HG03571 (cell line): Measurements from ENCODE around the gene ABCA4.
"Not testable (repeated sequence)": the region's sequence is repeated elsewhere in the genome, so short reads cannot be mapped to it uniquely, and the experiment has no call there.

Experiments
- ATAC-seq: cut with Tn5 transposase; IDR thresholded peaks from one replicate; pipeline ENCODE4 v1.9.1; 2021; ENCODE audit not compliant: unreplicated experiment

Gene ABCA4

DNA sequence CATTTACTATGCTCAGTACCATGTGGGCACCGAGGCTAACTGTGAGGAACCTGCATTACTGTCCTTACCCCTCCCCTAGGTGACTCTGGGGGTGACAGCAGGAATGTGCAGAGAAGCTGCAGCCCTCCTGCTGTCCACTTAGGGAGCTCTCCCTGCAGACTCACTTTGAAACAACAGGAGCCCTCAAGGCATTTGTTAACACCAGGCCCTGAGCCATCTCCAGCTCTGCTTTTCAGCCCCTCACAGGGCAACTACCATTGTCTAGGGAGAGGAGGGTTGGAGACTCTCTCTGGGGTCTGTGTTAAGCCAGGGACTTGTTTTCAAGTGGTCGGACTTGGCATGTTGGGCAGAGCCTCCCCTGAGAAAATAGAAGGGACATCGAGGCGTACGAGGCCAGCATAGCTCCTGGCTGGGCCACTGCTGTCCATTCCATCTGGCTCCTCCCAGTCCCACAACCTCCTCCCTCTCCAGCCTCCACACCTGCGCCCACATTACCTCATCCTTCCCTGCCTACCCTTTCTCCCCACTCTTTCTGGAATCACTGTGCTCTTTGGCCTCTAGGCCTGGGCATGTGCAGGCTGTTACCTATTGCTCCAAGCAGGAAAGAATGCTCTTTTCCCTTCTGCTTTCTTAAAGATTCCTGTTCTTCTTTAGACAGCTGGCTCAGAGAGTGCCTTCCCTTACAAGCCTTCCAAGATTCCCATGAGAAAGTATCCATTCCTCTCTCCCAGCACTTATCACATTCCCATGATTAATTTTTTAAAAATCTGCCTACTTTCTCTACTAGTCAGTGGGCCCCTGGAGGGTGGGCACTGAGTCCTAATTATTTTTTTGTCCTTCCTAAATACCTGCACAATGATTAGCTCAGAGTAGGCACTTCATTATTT, 109.0 kb downstream of the ABCA4 start:
- ATAC-seq, result no peak

DNA sequence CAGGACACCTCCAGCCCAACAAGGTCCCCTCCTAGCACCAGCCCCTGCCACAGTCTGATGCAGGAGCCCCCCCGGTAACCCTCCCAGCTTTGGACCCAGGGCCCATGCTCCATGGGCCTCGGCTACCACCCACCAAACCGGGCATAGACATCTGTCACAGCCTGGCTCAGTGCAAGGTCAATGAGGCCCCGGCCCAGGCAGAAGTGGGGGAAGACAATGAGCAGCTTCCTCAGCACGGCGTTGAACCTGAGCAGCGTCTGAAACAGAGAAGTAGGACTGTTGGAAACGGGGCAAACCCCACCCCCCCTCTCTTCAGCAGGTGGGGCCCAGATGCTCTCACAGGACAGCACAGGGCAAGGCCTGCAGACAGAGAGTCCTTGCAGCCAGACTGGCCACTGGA, 109.8 kb downstream of the ABCA4 start:
- ATAC-seq, result no peak

DNA sequence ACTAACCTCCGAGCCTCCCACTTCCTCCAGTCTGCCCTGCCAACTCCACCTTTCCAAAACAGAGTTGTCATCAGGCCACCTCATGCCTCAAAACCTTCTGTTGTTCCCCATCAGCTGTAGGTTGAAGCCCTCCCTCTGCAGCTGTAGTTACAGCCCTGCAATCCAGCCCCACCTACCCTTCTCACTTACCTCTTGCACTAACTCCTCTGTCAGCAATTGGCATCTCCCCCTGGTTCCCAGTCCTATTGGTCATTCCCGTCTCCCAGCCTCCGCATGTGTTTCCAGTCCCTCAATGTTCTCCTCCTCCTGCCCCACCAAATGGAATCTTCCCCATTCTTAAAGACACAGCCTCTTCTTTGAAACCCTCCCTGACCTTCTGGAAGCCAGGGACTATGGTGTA, 111.6 kb downstream of the ABCA4 start:
- ATAC-seq, result no peak

DNA sequence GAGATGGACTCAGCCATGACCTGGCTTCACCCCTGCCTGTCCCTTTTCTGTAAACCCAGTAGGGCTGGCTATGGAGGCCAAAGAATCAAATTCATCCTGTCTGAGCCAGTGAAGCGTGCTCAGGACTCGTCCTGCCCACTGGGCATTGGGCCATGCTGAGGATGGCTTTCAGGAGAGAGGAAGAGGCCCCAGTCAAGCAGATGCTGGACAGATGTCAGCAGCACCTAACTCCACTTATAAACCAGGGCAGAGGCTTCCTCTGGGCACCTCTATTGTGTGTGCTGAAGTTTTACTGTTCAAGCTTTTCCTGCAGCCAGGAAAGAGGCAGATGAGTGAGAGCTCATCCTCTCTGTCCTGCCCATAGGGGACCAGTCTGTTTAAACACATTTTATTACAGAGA, 114.3 kb downstream of the ABCA4 start:
- no peak for ATAC-seq

DNA sequence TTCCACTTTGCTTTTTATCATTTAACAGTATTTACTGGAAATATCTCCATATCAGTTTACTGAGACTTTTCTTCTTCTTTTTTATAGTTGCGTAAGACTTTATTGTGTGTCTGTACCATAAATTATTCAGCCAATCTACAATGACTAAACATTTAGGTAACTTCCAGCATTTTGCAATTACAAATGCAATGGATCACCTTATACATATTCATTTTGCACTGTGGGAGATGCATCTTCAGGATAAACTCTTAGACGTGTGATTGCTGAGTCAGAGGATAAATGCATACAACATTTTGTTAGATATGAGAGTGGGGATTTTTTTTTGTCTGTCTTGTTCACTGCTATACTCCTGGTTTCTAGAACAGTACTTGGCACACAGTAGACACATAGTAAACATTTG, 116.0 kb downstream of the ABCA4 start:
- no peak for ATAC-seq

DNA sequence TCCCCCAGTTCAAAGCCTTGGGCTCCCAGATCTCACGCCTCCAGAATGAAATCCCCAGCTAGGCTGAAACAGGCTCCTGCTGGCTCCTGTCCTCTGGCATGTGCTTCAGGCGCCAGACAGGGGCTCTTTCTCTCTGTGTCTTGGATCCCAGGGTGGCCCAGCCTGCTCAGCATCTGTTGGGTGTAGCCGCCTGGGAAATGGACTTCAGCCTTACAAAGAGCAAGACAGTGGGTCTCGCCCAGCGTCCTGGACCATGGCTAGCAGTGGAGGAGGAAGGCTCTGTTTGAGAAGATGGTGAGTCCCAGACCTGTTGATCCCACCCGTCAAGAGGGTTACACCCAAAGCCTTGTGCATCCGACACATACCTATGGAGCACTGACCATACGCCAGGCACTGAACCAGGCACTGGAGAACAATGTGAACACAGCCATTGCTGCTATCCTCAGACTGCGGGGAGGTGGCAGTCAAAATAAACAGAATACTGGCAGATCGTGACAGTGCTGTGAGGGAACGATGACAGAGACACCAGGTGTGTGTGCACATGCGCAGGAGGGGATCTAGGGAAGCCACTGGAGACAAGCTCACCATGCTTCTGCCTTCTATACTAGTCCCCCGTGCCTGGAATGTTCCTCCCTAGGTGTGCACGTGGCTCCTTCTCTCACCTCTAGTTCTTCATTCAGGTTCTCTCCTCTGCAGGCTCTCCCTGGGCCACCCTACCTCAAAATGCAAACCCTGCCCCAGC, 118.7 kb downstream of the ABCA4 start:
- ATAC-seq, result no peak

DNA sequence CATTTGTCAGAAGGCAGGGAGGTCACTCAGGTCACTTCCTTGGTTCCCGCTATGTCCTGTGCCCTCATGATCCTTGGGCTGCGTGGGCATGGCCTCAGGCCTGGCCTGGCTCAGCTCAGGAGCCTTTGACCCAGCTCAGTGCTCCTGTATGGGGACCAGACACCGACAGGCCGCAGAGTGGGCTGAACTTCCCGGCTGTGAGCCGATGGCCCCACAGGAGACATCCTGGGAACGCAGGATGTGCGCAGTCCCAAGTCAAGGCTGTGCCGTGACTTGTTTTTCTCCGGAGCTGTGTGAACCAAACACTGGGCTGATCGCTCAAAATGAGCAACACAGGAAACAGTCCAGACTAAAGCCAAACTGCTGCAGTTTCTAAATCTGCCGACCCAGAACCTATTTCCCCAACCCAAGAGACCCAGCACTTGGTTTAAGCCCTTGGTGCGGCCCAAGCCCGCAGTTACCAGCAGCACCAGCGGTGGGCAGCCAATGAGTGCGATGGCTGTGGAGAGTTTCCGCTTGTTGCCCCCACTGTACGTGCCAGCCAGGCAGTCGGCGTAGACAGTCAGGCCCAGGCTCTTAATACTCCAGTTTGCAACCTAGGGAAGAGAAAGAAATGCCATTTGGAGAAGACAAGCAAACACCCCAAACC, 119.4 kb downstream of the ABCA4 start:
- no peak for ATAC-seq

DNA sequence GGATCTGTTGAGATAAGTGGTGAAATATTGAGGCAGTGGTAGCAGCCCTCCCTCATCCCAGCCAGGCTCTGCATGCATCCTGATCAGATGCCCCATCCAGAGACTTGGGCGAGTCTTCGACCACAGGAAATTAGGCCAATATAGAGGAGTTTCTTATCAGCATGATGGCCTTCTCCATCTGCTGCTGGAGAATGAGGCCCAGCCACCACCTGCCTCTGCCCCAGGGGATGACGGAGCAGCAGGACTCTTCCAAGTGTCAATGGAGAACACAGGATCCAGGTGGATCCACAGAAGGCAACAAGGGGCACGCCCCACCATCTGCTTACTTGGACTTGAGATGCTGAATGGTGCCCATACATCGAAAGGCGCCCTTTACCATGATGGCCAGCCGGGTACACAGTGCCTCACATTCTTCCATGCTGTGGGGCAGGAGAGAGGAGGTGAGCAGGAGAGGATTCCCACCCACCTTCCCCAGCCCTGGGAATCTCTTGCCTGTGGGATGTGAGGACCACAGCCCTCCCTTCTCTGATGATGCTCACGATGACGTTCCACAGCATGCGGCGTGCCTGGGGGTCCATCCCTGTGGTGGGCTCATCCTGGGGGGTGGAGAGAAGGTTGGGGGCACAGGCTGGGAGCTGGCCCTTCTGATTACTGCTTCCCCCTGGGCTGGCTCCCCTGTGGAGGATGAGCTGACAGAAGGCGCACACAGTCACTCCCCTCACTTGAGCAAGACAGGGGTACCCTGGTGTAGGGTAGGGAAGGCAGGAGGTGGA, 120.3 kb downstream of the ABCA4 start:
- ATAC-seq, result no peak

DNA sequence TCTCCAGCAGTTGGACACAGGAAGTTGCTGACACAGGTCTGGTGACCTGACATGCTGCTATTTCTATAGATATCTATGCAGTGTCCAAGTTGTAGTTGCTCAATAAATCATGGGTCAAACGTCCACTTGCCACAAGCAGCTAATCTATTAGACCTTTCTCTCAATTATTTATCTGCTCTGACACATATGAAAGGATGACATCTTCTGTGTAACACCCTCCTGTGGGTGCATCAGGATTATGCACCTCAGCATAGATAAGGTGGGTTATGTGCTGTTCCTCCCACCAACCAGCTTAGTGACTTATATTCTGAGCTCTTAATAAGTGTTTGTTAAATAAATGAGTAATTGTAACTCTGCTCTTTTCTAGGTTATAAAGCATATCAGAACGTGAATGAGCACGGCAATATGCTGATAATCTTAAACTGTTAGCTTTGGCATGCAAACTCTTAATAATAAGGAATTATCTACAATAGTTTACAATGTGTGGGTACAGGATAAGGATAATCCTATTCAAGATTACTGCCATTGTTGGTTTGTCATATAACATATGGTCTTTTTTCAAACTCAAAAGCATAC, 121.0 kb downstream of the ABCA4 start:
- no peak for ATAC-seq

DNA sequence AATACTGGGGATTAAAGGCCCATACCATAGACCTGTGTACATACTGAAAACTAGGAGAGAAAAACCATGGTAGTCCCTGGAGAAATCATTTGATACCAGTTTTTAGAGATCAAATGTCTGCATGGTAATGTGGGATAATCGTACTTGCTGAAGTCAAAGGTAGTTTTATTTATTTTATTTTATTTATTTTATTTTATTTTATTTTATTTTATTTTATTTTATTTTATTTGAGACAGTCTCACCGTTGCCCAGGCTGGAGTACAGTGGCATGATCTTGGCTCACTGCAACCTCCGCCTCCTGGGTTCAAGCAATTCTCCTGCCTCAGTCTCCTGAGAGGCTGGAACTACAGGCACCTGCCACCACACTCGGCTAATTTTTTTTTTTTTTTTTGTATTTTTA, 122.4 kb downstream of the ABCA4 start:
- ATAC-seq, result not testable (repeated sequence)

DNA sequence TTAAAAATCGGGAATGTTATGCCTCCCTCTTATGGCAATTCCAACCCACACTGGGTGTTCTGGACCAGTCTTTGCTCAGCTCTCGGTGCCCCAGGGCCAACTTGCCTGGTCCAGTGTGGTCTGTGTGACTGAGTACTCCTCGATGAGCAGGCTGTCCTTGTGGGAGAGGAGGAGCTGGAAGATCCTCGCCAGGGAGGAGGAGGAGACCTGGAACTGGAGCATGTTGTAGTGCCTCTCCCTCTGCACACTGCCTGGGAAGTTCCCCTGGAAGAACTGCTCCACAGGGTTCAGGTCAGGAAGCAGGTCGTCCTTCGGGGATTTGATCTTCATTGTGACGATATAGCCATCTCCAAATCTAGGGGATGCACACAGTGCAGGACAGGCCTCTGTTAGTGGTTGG, 123.2 kb downstream of the ABCA4 start:
- ATAC-seq, result no peak

DNA sequence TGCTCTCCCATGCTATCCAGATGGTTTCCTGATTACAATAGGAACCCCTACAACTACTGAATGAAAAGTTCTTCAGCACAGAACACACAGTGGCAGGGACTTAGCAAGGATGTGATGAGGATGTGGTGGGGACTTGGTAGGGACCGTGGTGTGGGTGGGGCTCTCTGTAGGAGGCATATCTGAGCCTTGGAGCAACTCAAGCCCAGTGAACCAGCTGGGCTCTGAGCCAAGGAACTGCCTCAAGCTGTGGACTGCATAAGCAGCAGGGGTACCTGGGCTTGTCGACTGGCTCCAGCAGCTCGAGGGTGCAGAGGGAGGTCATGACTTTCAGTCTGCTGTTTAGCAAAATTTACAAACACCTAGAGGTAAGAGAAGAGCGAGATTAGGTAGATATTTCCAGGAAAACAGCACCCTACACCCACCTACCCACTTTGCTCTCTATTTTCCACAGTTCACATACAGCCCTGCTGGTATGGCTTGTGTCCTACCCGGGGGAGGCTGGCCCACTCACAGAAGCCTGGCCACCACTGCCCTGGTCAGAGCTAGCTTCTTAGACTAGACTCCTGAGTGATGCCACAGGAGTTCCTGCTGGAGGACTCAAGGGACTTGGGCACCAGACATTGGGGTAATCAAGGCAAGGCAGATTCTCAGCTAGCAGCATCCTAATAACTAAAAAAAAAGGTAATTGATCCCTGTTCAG, 125.0 kb downstream of the ABCA4 start:
- no peak for ATAC-seq

DNA sequence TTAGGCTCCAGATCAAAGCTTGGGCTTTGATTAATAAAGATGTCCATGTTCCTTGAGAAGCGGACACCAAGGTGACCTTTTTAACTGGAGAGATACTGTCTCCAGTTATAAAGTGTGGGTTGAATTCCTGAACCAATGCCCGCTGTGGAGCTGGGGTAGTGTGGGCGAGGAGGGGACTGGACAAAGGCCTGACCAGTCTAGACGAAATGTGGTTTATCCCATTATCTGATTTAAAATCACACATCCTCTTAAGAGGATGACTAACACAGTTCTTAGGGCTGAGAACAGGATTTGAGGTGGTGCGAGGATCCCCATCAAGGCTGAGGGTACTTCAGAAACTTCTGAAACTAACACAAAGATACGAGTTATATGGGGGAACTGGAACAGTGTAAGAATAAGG, 127.2 kb downstream of the ABCA4 start:
- no peak for ATAC-seq

DNA sequence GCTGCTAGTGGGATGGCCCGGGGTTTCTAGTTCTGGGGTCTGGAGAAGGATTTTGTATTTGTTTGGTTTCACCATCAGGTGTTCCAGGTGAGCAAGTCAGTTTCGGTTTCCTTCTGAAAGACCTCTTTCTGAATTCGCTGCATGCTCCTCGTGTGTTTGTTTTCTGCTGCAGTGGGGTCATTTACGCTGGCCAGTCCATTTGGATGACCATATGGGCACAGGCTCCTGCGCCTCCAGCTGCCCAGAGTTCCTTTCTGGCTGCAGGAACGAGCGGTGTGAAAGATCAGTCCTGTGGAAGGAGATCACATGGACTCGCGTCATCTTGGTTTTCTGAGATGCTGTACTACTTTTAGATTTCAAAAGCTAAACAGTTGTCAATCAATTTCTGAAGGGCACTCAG, 128.0 kb downstream of the ABCA4 start:
- ATAC-seq, result no peak

DNA sequence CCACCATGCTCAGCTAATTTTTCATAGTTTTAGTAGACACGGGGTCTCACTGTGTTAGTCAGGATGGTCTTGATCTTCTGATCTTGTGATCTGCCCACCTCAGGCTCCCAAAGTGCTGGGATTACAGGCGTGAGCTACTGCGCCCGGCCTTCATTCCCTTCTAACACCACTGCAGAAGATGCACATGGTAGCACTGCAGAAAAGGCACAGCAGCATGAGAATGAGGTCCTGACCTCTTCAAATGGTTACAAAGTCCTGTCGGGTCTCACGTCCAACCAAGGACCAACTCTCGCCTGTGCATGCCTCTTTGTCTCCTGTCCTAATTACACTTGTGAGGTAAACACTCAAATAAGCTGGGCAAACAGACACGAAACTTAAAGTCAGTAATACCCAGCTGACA, 128.8 kb downstream of the ABCA4 start:
- no peak for ATAC-seq

DNA sequence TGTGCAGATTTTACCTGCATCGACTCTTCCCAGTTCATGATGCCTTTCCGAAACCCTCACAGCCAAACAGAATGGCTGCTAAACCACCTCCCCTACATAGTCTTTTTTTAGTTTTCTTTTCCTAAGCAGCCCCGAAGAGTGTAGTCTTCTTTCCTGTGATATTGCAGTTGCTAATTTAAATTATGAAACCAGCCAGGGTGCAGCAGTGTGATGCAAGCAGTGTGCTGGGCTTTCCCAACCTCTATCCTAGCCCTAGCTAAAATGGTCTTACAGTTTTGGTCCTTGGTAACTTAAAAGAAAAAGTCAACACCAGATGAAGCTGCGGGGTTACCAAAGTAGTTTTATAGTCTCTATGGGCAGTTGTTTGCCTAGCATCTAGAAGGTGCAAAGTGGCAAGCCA, 129.7 kb downstream of the ABCA4 start:
- no peak for ATAC-seq

DNA sequence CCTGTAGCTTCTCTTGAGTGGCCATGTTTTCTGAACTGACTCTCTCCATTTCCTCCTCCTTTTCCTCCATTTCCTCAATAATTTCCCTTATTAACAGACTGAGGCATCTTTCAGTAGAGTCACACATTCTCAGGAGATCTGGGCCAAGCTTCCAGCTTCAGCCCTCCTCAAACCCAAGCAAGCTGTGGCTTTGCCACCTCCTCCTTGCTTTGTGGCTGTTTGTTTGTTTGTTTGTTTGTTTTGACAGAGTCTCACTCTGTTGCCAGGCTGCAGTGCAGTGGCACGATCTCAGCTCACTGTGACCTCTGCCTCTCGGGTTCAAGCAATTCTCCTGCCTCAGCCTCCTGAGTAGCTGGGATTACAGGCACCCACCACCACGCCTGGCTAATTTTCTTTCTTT, 130.5 kb downstream of the ABCA4 start:
- not testable (repeated sequence) for ATAC-seq

DNA sequence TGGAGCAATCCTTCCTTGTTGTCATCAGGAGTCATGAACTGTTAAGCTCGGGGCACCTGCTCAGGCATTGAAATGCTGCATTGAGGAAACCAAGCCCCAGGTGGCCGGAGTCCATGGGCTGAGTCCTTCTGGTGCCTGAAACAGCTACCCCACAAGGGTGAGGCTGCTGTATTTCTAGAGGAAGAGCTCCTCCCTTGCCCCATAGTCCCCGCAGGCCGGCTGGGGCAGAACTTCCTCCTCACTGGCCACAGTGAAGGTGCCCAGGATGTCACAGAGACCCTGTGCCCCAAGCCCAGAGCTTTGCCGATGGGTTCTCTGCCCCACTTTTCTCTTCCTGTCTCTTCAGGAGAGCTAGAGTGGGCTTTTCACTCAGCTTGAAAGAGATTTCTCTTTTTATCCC, 130.9 kb downstream of the ABCA4 start:
- no peak for ATAC-seq

DNA sequence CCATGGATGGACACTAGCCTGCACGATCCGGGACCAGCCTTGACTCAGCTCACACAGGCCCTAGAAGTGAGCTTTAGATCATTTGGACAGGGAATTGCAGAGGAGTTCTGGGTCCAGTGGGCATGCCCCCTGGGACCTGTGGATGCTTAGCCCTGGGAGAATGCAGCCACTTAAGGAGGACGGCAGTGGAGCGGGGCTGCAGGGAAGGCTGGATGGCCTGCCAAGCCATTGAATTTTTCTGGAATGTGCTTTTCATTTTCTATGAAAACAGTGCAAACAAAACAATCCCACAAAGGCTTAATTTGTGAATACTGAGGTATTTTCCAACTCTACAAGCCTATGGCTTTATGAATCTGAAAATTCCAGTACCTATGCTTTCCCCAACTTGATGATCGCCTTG, 131.3 kb downstream of the ABCA4 start:
- ATAC-seq, result no peak

DNA sequence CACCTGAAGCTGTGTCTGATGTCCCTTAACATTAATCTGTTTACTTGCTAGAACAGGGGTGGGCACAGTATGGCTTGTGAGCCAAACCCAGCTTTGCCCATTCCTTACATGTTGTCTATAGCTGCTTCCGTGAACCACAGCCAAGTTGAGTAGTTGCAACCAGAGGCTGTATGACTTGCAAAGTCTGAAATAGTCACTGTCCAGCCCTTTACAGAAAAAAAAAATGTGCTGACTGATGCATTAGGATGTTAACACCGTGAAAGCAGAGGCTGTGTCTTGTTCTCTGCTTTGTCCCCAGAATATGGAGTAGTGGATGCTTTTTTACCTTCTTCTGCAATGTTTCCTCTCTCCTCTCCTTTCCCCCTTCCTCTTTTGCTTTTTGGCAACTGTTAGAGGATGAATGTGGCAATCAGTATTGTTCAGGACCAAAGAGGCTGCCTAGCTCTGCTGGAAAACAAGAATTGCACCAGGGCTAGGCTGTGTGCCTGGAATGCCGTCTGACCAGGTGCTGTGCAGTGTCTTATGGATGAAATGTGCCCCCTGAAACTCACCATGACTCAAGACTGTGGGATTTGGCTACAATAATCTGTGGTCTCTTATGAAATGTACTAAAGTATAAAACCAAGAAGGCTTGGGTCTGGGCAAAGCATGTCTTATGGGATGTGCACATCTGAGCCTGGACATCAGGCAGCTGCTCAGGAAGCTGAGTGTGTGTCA, 132.2 kb downstream of the ABCA4 start:
- ATAC-seq, result no peak
